HEK293 (cell line): ENCODE results near the gene TMCC1.

ENCODE experiments used
- CTCF ChIA-PET: fragments of 350-600 bp; formaldehyde crosslinking; extraction: SDS; loops from one replicate; lab custom pipeline; 2021; ENCODE audit warnings: antibody characterized with exemption; lab: Yijun Ruan, JAX
- POLR2A ChIA-PET: fragments of 300-600 bp; formaldehyde crosslinking; extraction: SDS; loops from one replicate; lab custom pipeline; 2020; ENCODE audit warnings: antibody characterized with exemption, inconsistent platforms; lab: Yijun Ruan, JAX
- H3K27ac ChIP-seq: fragments of 200-500 bp; sonication (Bioruptor generic); 2 replicates; pipeline ENCODE4 v1.5.1; 2014; ENCODE audit warnings: low read depth, low read length, control low read depth, inconsistent platforms; ENCODE audit errors: extremely low read depth
- H3K36me3 ChIP-seq, 2 experiments: fragments of 200-500 bp in 1 of 2; sonication (Bioruptor generic) in 1 of 2; 1 replicate in 1 of 2; 2 replicates in 1 of 2; pipeline ENCODE4 v1.5.1; 2014 to 2017; ENCODE audit warnings: inconsistent platforms in 2 of 2, low read length in 2 of 2; ENCODE audit not compliant: control insufficient read depth in 2 of 2, insufficient read depth in 1 of 2
- H3K4me1 ChIP-seq: fragments of 200-500 bp; sonication (Bioruptor generic); 2 replicates; pipeline ENCODE4 v1.5.1; 2014; ENCODE audit warnings: mild to moderate bottlenecking, low read length, inconsistent platforms; ENCODE audit not compliant: control insufficient read depth, insufficient read depth
- H3K4me3 ChIP-seq: 2 replicates; pipeline ENCODE4 v1.5.1; 2011; ENCODE audit warnings: low read depth, mild to moderate bottlenecking, control low read depth, low read length, moderate library complexity
- H3K9me3 ChIP-seq: fragments of 200-500 bp; sonication (Bioruptor generic); 2 replicates; pipeline ENCODE4 v1.5.1; 2014; ENCODE audit warnings: low read depth, low read length, inconsistent platforms; ENCODE audit not compliant: control insufficient read depth, insufficient read depth
- GLI2 ChIP-seq: fragments of 450-650 bp; formaldehyde crosslinking; IDR thresholded peaks from 2 replicates; pipeline ENCODE4; 2017; ENCODE audit warnings: missing biosample characterization, missing genetic modification characterization, low read depth, borderline replicate concordance
- HOXC10 ChIP-seq: sonication (generic); formaldehyde crosslinking; IDR thresholded peaks from 2 replicates; pipeline ENCODE4 v1.8.1; 2023; ENCODE audit warnings: mild to moderate bottlenecking, missing genetic modification reagents
- KLF1 ChIP-seq: fragments of 450-650 bp; formaldehyde crosslinking; IDR thresholded peaks from 2 replicates; pipeline ENCODE4 v1.5.1; 2016; ENCODE audit warnings: missing biosample characterization, missing genetic modification characterization
- KLF10 ChIP-seq: fragments of 450-650 bp; IDR thresholded peaks from 2 replicates; pipeline ENCODE4 v1.5.1; 2018; ENCODE audit warnings: missing biosample characterization, mild to moderate bottlenecking, missing genetic modification characterization
- MZF1 ChIP-seq: fragments of 450-650 bp; formaldehyde crosslinking; IDR thresholded peaks from 2 replicates; pipeline ENCODE4 v1.5.1; 2017; ENCODE audit warnings: missing biosample characterization, missing genetic modification characterization, borderline replicate concordance
- OVOL3 ChIP-seq: fragments of 450-650 bp; formaldehyde crosslinking; IDR thresholded peaks from 2 replicates; pipeline ENCODE4 v1.5.1; 2016; ENCODE audit warnings: missing biosample characterization, missing genetic modification characterization
- ZBTB48 ChIP-seq: fragments of 450-650 bp; formaldehyde crosslinking; IDR thresholded peaks from 2 replicates; pipeline ENCODE4 v1.5.1; 2016; ENCODE audit warnings: missing biosample characterization, missing genetic modification characterization
- ZNF248 ChIP-seq: fragments of 450-650 bp; formaldehyde crosslinking; IDR thresholded peaks from 2 replicates; pipeline ENCODE4 v1.5.1; 2017; ENCODE audit warnings: missing biosample characterization, missing genetic modification characterization
- ZNF324 ChIP-seq: fragments of 450-650 bp; formaldehyde crosslinking; IDR thresholded peaks from 2 replicates; pipeline ENCODE4 v1.5.1; 2016; ENCODE audit warnings: missing biosample characterization, missing genetic modification characterization
- ZNF391 ChIP-seq: fragments of 450-650 bp; formaldehyde crosslinking; IDR thresholded peaks from 2 replicates; pipeline ENCODE4 v1.5.1; 2016; ENCODE audit warnings: low read depth, missing biosample characterization, missing genetic modification characterization, borderline replicate concordance
- ZNF514 ChIP-seq: fragments of 450-650 bp; formaldehyde crosslinking; IDR thresholded peaks from 2 replicates; pipeline ENCODE4 v1.5.1; 2016; ENCODE audit warnings: missing biosample characterization, missing genetic modification characterization
- ZNF707 ChIP-seq: fragments of 450-650 bp; formaldehyde crosslinking; IDR thresholded peaks from 2 replicates; pipeline ENCODE4 v1.5.1; 2016; ENCODE audit warnings: missing biosample characterization, missing genetic modification characterization
- ZNF791 ChIP-seq: fragments of 450-650 bp; formaldehyde crosslinking; IDR thresholded peaks from 2 replicates; pipeline ENCODE4 v1.5.1; 2016; ENCODE audit warnings: missing biosample characterization, missing genetic modification characterization
- TF ChIP-seq, protein P1 (sequence below): fragments of 450-650 bp; formaldehyde crosslinking; IDR thresholded peaks from 2 replicates; pipeline ENCODE4 v1.5.1; 2017; ENCODE audit warnings: missing biosample characterization, missing genetic modification characterization
- TF ChIP-seq, protein P2 (sequence below): fragments of 450-650 bp; IDR thresholded peaks from 2 replicates; pipeline ENCODE4 v1.5.1; 2018; ENCODE audit warnings: missing biosample characterization, missing genetic modification characterization
- TF ChIP-seq, protein P3 (sequence below): fragments of 450-650 bp; formaldehyde crosslinking; IDR thresholded peaks from 2 replicates; pipeline ENCODE4 v1.5.1; 2016; ENCODE audit warnings: missing biosample characterization, missing genetic modification characterization
- TF ChIP-seq, protein P4 (sequence below): fragments of 450-650 bp; formaldehyde crosslinking; IDR thresholded peaks from 2 replicates; pipeline ENCODE4 v1.5.1; 2016; ENCODE audit warnings: missing biosample characterization, missing genetic modification characterization
- TF ChIP-seq, protein P5 (sequence below): fragments of 450-650 bp; formaldehyde crosslinking; IDR thresholded peaks from 2 replicates; pipeline ENCODE4 v1.5.1; 2016; ENCODE audit warnings: missing biosample characterization, missing genetic modification characterization

Gene TMCC1

DNA sequence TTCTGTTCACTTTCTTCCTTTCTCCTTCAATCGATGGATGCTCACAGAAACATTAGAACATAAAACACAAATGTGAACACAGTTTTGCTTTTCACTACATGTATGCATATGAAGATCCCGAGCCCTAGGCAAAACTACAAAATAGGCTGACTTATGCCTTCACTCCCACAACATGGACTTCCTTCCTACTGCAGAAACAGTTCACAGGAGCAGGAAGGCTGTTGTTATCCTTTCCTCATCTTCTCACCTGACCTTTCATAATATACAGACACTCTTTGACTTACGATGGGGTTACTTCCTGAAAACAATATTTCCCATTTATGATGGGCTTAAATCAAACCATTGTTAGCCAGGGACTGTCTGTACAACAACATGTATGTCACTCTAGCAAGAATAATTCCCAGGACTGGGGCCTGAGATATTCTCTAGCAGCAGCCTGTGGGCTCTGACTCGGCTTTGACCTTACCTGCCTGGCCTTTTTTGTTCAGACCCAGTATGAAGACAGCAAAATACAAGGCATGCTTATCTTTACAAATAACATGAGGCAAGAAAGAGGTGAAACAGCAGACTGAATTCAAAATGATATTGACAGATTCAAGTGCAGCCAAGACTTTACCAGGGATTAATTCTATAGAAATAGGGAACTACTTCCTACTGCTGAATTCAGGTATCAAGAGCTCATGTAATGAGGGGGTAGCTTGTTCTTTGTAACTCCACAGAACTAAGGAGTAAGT lies 235.2 kb downstream of the TMCC1 start:
- peaks cover 0 to 9% of the 10 kb centered on the region in 2 experiments; a peak in 1 of 3 replicates for H3K36me3 ChIP-seq
- POLR2A ChIA-PET: no interaction called here
- no peaks in the 10 kb centered on the region for H3K9me3 ChIP-seq
- CTCF ChIA-PET: no interaction called here
- H3K27ac ChIP-seq: no peak overlapping the region
- peaks cover 4% of the 10 kb centered on the region for H3K4me1 ChIP-seq
- TF ChIP-seq KLF1: no peak
- TF ChIP-seq, protein P1, sequence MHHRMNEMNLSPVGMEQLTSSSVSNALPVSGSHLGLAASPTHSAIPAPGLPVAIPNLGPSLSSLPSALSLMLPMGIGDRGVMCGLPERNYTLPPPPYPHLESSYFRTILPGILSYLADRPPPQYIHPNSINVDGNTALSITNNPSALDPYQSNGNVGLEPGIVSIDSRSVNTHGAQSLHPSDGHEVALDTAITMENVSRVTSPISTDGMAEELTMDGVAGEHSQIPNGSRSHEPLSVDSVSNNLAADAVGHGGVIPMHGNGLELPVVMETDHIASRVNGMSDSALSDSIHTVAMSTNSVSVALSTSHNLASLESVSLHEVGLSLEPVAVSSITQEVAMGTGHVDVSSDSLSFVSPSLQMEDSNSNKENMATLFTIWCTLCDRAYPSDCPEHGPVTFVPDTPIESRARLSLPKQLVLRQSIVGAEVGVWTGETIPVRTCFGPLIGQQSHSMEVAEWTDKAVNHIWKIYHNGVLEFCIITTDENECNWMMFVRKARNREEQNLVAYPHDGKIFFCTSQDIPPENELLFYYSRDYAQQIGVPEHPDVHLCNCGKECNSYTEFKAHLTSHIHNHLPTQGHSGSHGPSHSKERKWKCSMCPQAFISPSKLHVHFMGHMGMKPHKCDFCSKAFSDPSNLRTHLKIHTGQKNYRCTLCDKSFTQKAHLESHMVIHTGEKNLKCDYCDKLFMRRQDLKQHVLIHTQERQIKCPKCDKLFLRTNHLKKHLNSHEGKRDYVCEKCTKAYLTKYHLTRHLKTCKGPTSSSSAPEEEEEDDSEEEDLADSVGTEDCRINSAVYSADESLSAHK (tag by site-specific recombination): no peak
- TF ChIP-seq ZNF791 (tag by site-specific recombination): no peak
- no peak for TF ChIP-seq ZNF248 (tag by site-specific recombination)
- no peak for TF ChIP-seq GLI2 (tag by site-specific recombination)
- TF ChIP-seq, protein P2, sequence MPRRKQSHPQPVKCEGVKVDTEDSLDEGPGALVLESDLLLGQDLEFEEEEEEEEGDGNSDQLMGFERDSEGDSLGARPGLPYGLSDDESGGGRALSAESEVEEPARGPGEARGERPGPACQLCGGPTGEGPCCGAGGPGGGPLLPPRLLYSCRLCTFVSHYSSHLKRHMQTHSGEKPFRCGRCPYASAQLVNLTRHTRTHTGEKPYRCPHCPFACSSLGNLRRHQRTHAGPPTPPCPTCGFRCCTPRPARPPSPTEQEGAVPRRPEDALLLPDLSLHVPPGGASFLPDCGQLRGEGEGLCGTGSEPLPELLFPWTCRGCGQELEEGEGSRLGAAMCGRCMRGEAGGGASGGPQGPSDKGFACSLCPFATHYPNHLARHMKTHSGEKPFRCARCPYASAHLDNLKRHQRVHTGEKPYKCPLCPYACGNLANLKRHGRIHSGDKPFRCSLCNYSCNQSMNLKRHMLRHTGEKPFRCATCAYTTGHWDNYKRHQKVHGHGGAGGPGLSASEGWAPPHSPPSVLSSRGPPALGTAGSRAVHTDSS: no peak
- no peak for TF ChIP-seq HOXC10 (CRISPR knock-in tag)
- no peak for TF ChIP-seq OVOL3 (tag by site-specific recombination)
- no peak for TF ChIP-seq ZNF514
- no peak for TF ChIP-seq KLF10 (tag by site-specific recombination)
- no peak for TF ChIP-seq ZBTB48 (tag by site-specific recombination)
- TF ChIP-seq, protein P3, sequence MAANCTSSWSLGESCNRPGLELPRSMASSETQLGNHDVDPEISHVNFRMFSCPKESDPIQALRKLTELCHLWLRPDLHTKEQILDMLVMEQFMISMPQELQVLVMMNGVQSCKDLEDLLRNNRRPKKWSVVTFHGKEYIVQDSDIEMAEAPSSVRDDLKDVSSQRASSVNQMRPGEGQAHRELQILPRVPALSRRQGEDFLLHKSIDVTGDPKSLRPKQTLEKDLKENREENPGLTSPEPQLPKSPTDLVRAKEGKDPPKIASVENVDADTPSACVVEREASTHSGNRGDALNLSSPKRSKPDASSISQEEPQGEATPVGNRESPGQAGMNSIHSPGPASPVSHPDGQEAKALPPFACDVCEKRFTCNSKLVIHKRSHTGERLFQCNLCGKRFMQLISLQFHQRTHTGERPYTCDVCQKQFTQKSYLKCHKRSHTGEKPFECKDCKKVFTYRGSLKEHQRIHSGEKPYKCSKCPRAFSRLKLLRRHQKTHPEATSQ (tag by site-specific recombination): no peak
- no peak for TF ChIP-seq ZNF707
- no peak for TF ChIP-seq MZF1 (tag by site-specific recombination)
- TF ChIP-seq ZNF324 (tag by site-specific recombination): no peak
- TF ChIP-seq ZNF391 (tag by site-specific recombination): no peak
- TF ChIP-seq, protein P4, sequence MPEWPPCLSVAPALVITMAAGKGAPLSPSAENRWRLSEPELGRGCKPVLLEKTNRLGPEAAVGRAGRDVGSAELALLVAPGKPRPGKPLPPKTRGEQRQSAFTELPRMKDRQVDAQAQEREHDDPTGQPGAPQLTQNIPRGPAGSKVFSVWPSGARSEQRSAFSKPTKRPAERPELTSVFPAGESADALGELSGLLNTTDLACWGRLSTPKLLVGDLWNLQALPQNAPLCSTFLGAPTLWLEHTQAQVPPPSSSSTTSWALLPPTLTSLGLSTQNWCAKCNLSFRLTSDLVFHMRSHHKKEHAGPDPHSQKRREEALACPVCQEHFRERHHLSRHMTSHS (tag by site-specific recombination): no peak
- TF ChIP-seq, protein P5, sequence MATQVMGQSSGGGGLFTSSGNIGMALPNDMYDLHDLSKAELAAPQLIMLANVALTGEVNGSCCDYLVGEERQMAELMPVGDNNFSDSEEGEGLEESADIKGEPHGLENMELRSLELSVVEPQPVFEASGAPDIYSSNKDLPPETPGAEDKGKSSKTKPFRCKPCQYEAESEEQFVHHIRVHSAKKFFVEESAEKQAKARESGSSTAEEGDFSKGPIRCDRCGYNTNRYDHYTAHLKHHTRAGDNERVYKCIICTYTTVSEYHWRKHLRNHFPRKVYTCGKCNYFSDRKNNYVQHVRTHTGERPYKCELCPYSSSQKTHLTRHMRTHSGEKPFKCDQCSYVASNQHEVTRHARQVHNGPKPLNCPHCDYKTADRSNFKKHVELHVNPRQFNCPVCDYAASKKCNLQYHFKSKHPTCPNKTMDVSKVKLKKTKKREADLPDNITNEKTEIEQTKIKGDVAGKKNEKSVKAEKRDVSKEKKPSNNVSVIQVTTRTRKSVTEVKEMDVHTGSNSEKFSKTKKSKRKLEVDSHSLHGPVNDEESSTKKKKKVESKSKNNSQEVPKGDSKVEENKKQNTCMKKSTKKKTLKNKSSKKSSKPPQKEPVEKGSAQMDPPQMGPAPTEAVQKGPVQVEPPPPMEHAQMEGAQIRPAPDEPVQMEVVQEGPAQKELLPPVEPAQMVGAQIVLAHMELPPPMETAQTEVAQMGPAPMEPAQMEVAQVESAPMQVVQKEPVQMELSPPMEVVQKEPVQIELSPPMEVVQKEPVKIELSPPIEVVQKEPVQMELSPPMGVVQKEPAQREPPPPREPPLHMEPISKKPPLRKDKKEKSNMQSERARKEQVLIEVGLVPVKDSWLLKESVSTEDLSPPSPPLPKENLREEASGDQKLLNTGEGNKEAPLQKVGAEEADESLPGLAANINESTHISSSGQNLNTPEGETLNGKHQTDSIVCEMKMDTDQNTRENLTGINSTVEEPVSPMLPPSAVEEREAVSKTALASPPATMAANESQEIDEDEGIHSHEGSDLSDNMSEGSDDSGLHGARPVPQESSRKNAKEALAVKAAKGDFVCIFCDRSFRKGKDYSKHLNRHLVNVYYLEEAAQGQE (tag by site-specific recombination): no peak
- H3K4me3 ChIP-seq: no peak overlapping the region
